ENCODE results near the gene RFXANK.

DNA sequence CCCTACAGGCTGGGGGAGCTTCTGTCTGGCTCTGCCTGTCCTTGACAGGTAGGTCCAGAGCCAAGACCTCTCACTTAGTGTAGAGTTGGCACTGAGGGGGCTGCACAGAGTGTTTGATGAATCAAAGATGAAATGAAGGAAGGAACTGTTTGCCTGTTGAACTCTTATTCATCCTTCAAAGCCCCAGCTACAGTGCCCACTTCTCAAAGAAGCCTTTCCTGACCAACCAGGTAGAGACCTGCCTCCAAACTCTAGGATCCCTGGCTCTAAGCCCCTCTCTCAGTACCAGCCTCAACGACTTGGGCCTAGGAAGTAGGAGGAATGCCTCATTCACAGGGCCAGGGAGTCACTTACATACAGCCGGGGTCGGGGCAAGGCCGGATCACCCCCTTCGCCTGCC, 44.7 kb upstream of the RFXANK start:
- TF ChIP-seq, protein P1, sequence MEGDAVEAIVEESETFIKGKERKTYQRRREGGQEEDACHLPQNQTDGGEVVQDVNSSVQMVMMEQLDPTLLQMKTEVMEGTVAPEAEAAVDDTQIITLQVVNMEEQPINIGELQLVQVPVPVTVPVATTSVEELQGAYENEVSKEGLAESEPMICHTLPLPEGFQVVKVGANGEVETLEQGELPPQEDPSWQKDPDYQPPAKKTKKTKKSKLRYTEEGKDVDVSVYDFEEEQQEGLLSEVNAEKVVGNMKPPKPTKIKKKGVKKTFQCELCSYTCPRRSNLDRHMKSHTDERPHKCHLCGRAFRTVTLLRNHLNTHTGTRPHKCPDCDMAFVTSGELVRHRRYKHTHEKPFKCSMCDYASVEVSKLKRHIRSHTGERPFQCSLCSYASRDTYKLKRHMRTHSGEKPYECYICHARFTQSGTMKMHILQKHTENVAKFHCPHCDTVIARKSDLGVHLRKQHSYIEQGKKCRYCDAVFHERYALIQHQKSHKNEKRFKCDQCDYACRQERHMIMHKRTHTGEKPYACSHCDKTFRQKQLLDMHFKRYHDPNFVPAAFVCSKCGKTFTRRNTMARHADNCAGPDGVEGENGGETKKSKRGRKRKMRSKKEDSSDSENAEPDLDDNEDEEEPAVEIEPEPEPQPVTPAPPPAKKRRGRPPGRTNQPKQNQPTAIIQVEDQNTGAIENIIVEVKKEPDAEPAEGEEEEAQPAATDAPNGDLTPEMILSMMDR (IDR thresholded peaks at IDR 0.05): no peak
- no peak for TF ChIP-seq POLR2A (IDR thresholded peaks at IDR 0.05)
